GM21423 (cell line): ENCODE results near the gene TMEM175.

Source experiments
- ATAC-seq: cut with Tn5 transposase; IDR thresholded peaks from one replicate; pipeline ENCODE4 v1.9.1; 2021; ENCODE audit warnings: mild to moderate bottlenecking, moderate library complexity; ENCODE audit not compliant: unreplicated experiment

TMEM175 gene

GRCh38 chr4:898869-899555 lies 33.2 kb upstream of the TMEM175 start:
- no peak for ATAC-seq

DNA sequence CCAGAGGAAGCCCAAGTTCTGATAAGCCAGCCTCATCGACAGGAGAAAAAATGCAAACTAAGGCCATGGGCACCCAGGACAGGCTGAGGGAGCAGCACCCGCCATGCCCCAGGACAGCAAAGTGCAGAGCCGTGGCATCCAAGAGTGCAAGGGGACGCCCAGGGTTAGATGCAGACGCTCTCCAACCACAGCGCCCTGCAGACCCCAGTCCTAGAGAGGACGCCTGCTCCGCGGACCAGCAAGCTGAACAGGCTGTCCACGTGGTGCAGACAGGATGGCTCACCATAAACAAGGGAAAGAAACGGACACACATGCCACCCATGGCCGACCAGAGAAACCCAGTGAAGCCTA lies 32.7 kb upstream of the TMEM175 start:
- ATAC-seq: no peak

- no peak for ATAC-seq
These were observed 32.2 kb upstream of the TMEM175 start for GRCh38 chr4:900073-900472.

- no peak for ATAC-seq
These were observed 31.5 kb upstream of the TMEM175 start for GRCh38 chr4:900721-901120.

DNA sequence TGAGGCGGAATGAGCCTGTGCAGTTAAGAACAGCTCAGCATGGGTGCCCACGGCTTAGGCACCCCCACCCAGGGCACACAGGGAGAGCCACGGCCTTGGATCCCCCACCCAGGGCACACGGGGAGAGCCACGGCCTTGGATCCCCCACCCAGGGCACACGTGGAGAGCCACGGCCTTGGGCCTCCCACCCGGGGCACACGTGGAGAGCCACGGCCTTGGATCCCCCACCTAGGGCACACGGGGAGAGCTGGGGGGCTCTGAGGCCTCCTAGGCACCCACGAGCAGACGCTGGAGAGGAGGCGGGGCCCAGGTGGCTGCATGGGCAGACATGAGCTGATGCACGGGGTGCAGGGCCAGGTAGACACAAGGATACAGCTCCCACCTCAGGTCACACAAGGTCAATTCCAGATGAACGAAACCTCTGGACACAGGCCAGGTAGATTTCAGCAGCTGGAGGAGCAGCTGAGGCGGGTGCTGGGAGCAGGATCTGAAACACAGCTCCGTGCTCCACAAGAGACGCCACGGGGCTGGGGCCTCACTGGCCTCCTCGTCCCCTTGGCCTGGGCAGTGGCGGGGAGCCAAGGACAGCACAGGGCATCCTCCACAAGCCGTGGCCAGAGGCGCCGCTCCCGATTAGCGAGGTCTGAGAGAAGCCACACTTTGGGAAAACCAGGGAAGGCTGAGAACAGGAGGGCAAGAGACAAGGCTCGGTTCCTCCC lies 30.9 kb upstream of the TMEM175 start:
- no peak for ATAC-seq

DNA sequence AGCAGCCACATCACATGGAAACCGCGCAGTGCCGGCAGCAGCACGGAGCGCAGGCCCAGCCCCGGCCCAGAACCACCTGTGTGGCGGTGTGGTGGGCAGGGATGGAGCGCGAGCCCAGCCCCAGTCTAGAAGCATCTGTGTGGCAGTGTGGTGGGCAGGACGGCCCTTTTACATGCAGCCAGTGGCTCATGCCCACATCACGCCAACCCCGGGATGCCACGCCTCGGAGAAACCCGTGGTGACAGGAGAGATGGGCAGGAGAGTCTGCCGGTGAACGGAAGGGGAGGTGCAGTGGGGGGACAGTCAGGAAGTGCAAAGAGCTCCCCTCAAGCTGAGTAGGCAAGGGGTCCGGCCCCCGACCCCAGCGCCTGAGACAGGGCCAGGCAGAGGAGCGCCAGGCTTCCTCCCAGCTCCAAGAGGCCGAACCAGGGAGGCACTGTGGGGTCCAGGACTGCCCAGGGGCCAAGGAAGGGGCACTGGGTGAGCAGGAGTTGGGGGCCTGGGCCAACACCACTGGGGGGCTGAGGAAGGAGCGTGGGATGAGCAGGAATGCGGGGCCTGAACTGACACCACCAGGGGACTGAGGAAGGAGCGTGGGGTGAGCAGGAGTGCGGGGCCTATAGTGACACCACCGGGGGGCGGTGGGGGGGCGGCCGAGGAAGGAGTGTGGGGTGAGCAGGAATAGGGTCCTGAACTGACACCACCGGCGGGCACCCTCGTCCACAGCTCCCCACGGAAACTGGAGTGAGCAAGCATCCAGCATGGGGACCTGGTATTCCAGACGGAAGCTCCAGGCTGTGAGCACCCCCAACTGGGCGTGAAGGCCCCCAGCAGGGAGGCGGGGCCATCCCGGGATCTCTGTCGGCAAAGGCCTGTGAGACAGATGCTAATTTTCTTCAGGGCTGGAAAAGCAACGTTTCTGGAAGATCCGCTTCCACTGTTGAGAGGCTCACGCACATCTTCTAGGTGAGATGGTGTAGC lies 28.9 kb upstream of the TMEM175 start:
- no peak for ATAC-seq

- no peak for ATAC-seq
These were observed 26.5 kb upstream of the TMEM175 start for GRCh38 chr4:905485-906338.

GRCh38 chr4:906339-907102 lies 25.7 kb upstream of the TMEM175 start:
- no peak for ATAC-seq

- no peak for ATAC-seq
These were observed 25.2 kb upstream of the TMEM175 start for GRCh38 chr4:907103-907400.

DNA sequence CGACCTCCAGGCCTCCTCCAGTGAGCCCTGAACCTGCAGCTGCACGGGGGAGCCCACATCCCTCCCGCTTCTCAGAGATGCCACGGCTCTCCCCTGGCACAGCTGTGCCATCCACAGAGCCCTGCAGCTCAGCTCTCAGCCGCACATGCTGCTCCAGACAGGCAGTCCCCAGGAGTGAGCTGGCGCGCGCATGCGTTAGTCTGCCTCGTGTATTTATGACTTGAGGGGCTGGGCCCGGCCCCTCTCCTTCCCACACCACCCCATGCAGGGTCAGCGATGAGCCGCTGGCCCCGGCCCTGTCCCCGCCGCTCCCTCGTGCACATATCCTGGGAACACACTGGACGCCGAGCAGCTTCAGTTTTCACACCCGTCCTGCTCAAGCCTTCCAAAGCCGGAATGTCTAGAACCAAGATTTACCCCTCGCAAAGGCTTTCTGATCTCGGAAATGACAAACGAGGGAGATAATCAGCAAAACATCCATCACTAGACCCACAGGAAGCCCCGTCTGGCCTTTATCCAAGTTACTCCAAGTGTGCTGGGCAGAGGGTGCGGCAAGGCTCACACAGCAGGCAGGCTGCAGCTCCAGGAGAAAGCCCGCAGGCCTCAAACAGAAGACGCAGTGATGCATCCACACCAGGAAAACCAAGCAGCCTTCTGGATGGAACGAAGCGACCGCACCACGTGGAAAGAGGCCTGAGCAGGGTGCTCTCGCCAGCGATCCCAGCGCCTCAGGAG lies 24.4 kb upstream of the TMEM175 start:
- ATAC-seq: no peak

- no peak for ATAC-seq
These were observed 23.1 kb upstream of the TMEM175 start for GRCh38 chr4:909131-909571.

DNA sequence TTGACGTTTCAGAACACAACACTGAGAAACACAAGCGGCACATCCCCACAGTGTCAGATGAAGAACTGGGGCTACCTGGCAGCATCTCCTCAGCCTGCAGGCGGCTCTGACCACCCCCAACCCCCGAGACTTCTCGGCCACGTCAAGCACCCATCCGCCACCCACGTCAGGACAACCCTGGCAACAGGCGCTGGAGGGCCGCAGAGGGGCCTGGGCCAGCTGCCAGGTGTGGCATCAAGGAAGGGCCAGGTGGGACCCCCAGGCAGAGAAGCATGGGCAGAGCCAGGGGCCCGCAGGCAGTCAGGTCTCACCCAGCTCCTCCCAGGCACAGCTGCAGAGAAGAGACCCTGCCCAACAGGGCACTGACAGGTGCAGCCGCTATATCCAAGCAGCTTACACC lies 22.4 kb upstream of the TMEM175 start:
- ATAC-seq: no peak

DNA sequence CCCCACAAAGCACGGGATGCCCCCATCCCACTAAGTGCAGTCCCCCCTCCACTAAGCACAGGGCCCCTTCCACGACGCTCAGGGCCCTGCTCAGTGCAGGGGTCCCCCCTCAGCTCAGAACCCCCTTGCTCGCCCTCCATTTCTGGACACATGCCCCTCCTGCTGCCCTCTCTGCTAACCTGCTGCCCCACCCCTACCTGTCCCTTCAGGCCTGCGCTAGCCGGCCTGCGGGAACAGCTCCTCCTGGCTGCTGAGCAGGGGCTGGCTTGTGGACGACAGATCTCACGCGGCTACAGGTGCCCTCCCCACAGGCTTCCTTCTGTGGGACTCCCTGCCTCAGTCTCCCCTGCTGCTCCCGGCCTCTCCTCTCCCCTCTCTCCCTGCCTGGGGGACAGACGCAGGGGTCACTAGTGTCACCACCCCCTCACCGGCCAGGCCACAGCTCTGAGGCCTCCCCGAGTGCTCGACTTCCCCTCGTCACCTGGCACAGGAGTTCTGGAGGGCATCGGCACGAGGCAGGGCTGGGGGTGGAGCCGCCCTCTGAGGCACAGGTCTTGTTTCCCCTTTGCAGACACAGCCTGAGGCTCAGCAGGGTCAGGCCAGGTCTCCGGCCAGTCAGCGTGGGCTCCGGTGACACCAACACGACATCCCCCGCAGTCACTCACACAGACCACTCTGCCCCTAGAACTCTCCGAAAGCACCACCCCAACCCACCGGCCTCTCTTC lies 21.7 kb upstream of the TMEM175 start:
- ATAC-seq: no peak

GRCh38 chr4:911221-911751 lies 21.0 kb upstream of the TMEM175 start:
- ATAC-seq: no peak

- no peak for ATAC-seq
These were observed 20.3 kb upstream of the TMEM175 start for GRCh38 chr4:911871-912490.

DNA sequence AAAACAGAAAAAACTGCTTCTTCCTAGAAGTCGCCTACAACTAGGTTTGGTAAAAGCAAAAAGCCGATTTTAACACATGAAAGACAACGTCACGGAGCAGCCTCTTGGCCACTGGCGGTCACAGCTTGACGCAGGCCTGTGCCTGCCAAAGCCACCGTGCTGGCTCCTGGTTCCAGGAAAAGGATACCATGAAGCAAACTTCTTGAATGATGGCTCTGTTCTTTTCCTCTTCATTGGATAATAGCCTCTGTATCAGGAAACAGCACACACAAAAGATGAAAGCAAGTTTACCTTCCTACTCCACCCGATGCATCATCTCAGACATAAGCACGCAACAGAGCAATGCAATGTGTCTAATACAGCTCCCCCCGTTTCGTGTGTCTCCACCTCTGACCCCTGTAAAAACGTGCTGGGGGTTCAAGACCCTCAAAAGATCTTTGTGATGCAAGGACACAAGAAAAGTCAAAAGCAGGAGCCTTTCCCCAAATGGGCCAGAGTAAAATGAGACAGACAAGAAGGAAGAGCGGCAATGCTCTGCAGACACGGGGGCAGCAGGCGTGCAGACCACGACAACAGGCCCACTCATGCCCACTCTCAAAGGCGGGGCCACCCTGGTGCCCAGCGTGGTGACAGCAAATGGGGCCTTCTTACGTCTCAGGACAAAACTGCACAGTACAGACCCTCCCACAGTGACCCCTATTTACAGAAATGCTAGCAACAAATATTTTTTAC lies 19.5 kb upstream of the TMEM175 start:
- no peak for ATAC-seq

DNA sequence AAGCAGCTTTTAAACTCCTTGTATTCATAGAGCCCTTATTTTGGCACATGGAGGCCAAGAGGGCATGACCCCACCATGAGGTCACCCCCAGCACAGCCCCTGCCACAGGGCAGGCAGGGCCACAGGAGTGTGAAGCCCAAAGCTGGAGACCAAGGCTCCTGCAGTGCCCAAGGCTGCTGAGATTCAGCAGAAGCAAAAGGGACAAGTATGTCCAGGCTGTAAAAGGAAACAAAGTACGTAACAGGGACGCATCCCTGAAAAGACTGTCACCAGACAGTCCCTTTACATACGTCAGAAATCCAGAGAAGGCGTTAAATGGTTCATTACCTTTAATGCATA lies 19.0 kb upstream of the TMEM175 start:
- ATAC-seq: no peak
